ENCODE measurements around the gene CD44.
"Not testable (repeated sequence)": the region's sequence is repeated elsewhere in the genome, so short reads cannot be mapped to it uniquely, and the experiment has no call there.

The CD44 gene

GRCh38 chr11:35138943-35139721, at the start of gene CD44:
TSS of gene CD44 (plus strand) at chr11:35139171. CDS start at chr11:35139304, 133 bp downstream.
- DNase-seq = peak; percentile 76

- no peak for DNase-seq
These were observed 49.3 kb upstream of the CD44 start for GRCh38 chr11:35089666-35090065.

GRCh38 chr11:35090125-35090524, 48.8 kb upstream of the CD44 start:
- DNase-seq = no peak

- not testable (repeated sequence) for DNase-seq
These were observed 48.0 kb upstream of the CD44 start for GRCh38 chr11:35090991-35091390.

- no peak for DNase-seq
These were observed 42.2 kb upstream of the CD44 start for GRCh38 chr11:35096723-35097122.

- no peak for DNase-seq
These were observed 41.0 kb upstream of the CD44 start for GRCh38 chr11:35097814-35098455.

- no peak for DNase-seq
These were observed 40.1 kb upstream of the CD44 start for GRCh38 chr11:35098855-35099254.

- no peak for DNase-seq
These were observed 39.5 kb upstream of the CD44 start for GRCh38 chr11:35099278-35100012.

GRCh38 chr11:35100013-35100383, 39.0 kb upstream of the CD44 start:
- DNase-seq = no peak

GRCh38 chr11:35101223-35101622, 37.7 kb upstream of the CD44 start:
- DNase-seq = no peak

- no peak for DNase-seq
These were observed 36.7 kb upstream of the CD44 start for GRCh38 chr11:35102267-35102666.

- DNase-seq = no peak
These were observed 35.4 kb upstream of the CD44 start for GRCh38 chr11:35103366-35104208.

- no peak for DNase-seq
These were observed 34.3 kb upstream of the CD44 start for GRCh38 chr11:35104655-35105054.

GRCh38 chr11:35105319-35106079, 33.5 kb upstream of the CD44 start:
- DNase-seq = no peak

- no peak for DNase-seq
These were observed 32.4 kb upstream of the CD44 start for GRCh38 chr11:35106595-35106994.

- no peak for DNase-seq
These were observed 31.1 kb upstream of the CD44 start for GRCh38 chr11:35107861-35108260.

GRCh38 chr11:35108336-35108735, 30.6 kb upstream of the CD44 start:
- DNase-seq = not testable (repeated sequence)

- DNase-seq = no peak
These were observed 29.9 kb upstream of the CD44 start for GRCh38 chr11:35109041-35109440.

- DNase-seq = no peak
These were observed 29.1 kb upstream of the CD44 start for GRCh38 chr11:35109827-35110226.

GRCh38 chr11:35111161-35112055, 27.6 kb upstream of the CD44 start:
- no peak for DNase-seq

Measured in eye (tissue), 1 donor.